CD4-positive, alpha-beta T cell (primary cell): Measurements from ENCODE around the gene TARM1. TPM values are rescaled to one million over a fixed set of nuclear protein-coding genes. Genes with fewer than 3 reads are reported as not detected.

Source experiments
- ATAC-seq: fragments of 200-7000 bp; cut with Tn5 transposase; one replicate; pipeline ENCODE4 v1.10.0; 2022; ENCODE audit warnings: mild to moderate bottlenecking; ENCODE audit not compliant: poor library complexity
- CTCF ChIA-PET: fragments of 350-600 bp; sonication (Branson Sonifier 250); formaldehyde crosslinking; loops from one replicate; lab custom pipeline; 2021; ENCODE audit warnings: antibody characterized with exemption, inconsistent platforms; lab: Charles Lee
- POLR2A ChIA-PET: fragments of 350-600 bp; sonication (Branson Sonifier 250); formaldehyde crosslinking; loops from one replicate; lab custom pipeline; 2021; ENCODE audit warnings: antibody characterized with exemption, inconsistent platforms; lab: Charles Lee
- DNase-seq, 14 experiments: peaks; one replicate each; pipeline ENCODE4 v3.0.0-alpha.2; 2013 to 2020; ENCODE audit warnings: mixed read lengths in 2 of 14
- H3K27ac ChIP-seq, 2 donors: one replicate each; pipeline versions ENCODE4 v1.5.1 to v1.7.0; 2013; ENCODE audit warnings: low read length in 2 of 2, low read depth in 1 of 2, mild to moderate bottlenecking in 1 of 2
- H3K27me3 ChIP-seq, 2 experiments: 1 replicate in 1 of 2; 2 replicates in 1 of 2; pipeline versions ENCODE4 v1.6.1 to v1.7.0; 2013; ENCODE audit warnings: low read length in 2 of 2, control low read depth in 1 of 2, mild to moderate bottlenecking in 1 of 2, moderate library complexity in 1 of 2; ENCODE audit not compliant: insufficient read depth in 2 of 2, control insufficient read depth in 1 of 2
- H3K36me3 ChIP-seq: one replicate; pipeline ENCODE4 v1.6.1; 2013; ENCODE audit warnings: low read length, control low read depth; ENCODE audit not compliant: insufficient read depth
- H3K4me1 ChIP-seq: one replicate; pipeline ENCODE4 v1.6.1; 2013; ENCODE audit warnings: low read length, control low read depth; ENCODE audit not compliant: insufficient read depth
- H3K4me3 ChIP-seq: one replicate; pipeline ENCODE4 v1.5.1; 2013; ENCODE audit warnings: mild to moderate bottlenecking, low read length, moderate library complexity
- H3K9me3 ChIP-seq, 2 experiments: 1 replicate in 1 of 2; 2 replicates in 1 of 2; pipeline versions ENCODE4 v1.6.1 to v1.7.0; 2013; ENCODE audit warnings: low read length in 2 of 2, mild to moderate bottlenecking in 2 of 2, control low read depth in 1 of 2, moderate library complexity in 1 of 2; ENCODE audit not compliant: control insufficient read depth in 1 of 2, insufficient read depth in 1 of 2
- H3K27ac Mint-ChIP-seq: one replicate; pipeline ENCODE4 v1.8.0; 2020; ENCODE audit warnings: mixed read lengths
- H3K27me3 Mint-ChIP-seq: one replicate; pipeline ENCODE4 v1.8.0; 2021; ENCODE audit warnings: mixed read lengths
- H3K36me3 Mint-ChIP-seq: one replicate; pipeline ENCODE4 v1.8.0; 2021; ENCODE audit warnings: low read depth, mixed read lengths
- H3K4me1 Mint-ChIP-seq: one replicate; pipeline ENCODE4 v1.8.0; 2021; ENCODE audit warnings: low read depth, mixed read lengths
- H3K4me3 Mint-ChIP-seq: one replicate; pipeline ENCODE4 v1.8.0; 2020; ENCODE audit warnings: mild to moderate bottlenecking, mixed read lengths
- H3K9me3 Mint-ChIP-seq: one replicate; pipeline ENCODE4 v1.8.0; 2020; ENCODE audit warnings: mixed read lengths
- CTCF ChIP-seq: fragments of 200-600 bp; IDR thresholded peaks from one replicate; pipeline ENCODE4 v1.8.0; 2022; ENCODE audit warnings: antibody characterized with exemption, mild to moderate bottlenecking
- intact Hi-C, 2 experiments: fragments of 100-400 bp; cut with DNase I in 1 of 2; cut with micrococcal nuclease in 1 of 2; formaldehyde crosslinking; loops; one replicate each; pipeline versions ENCODE4 v1.15.1 to v1.9.0; 2023 to 2025; cut with DNase I, micrococcal nuclease
- total RNA-seq, 174 experiments: library from RNA in 2 of 174; stranded (reverse) in 2 of 174; gene quantifications; one replicate each; pipeline ENCODE4 v1.2.3 and lab custom pipeline; 2021 to 2026

Gene TARM1
- total RNA-seq, 2 experiments from 2014 or later: not detected

- no peak for TF ChIP-seq CTCF
- Histone ChIP-seq H3K4me3 (no peak overlapping the region), H3K9me3 (peaks cover 0 to 4% of the 10 kb centered on the region in 2 experiments), H3K27me3 (peaks cover under 1 to 3% of the 10 kb centered on the region in 2 experiments), H3K36me3 (no peaks in the 10 kb centered on the region), H3K27ac (no peak overlapping the region), H3K4me1 (no peaks in the 10 kb centered on the region)
- CTCF ChIA-PET: no interaction called here
- DNase-seq (no peak), ATAC-seq (no peak)
- no peak overlapping the region for H3K27ac Mint-ChIP-seq
- peaks cover 42% of the 10 kb centered on the region for H3K27me3 Mint-ChIP-seq
- intact Hi-C loops: no loop called here
- no peaks in the 10 kb centered on the region for H3K36me3 Mint-ChIP-seq
- no peaks in the 10 kb centered on the region for H3K9me3 Mint-ChIP-seq
- H3K4me3 Mint-ChIP-seq: no peak overlapping the region
- POLR2A ChIA-PET: interaction anchor here (0.6 kb wide), 1 partner anchor 1806 kb away, joined by 3 read pairs; no protein-coding TSS in a partner anchor
- no peaks in the 10 kb centered on the region for H3K4me1 Mint-ChIP-seq
These were observed 45.7 kb downstream of the TARM1 start for GRCh38 chr19:54035215-54036178.

- Mint-ChIP-seq H3K9me3 (no peaks in the 10 kb centered on the region), H3K4me3 (no peak overlapping the region), H3K4me1 (no peaks in the 10 kb centered on the region), H3K36me3 (no peaks in the 10 kb centered on the region), H3K27ac (no peak overlapping the region), H3K27me3 (peaks cover 46% of the 10 kb centered on the region)
- H3K9me3 ChIP-seq: no peaks in the 10 kb centered on the region
- TF ChIP-seq CTCF: no peak
- H3K4me3 ChIP-seq: no peak overlapping the region
- peaks cover 0 to 2% of the 10 kb centered on the region in 2 experiments for H3K27me3 ChIP-seq
- CTCF ChIA-PET: interaction anchor here (0.7 kb wide), 1 partner anchor 238 kb away, joined by 4 read pairs; no protein-coding TSS in a partner anchor
- ATAC-seq (no peak), DNase-seq (no peak)
- no peaks in the 10 kb centered on the region for H3K36me3 ChIP-seq
- POLR2A ChIA-PET: no interaction called here
- intact Hi-C loops: loop anchor here (1.0 to 5.0 kb wide), 3 partner anchors 238 to 606 kb away; no protein-coding TSS in a partner anchor
- H3K4me1 ChIP-seq: peaks cover 2% of the 10 kb centered on the region
- H3K27ac ChIP-seq: no peak overlapping the region
These were observed 50.1 kb downstream of the TARM1 start for GRCh38 chr19:54030895-54031586.

GRCh38 chr19:54029930-54030490, 51.2 kb downstream of the TARM1 start:
- Mint-ChIP-seq H3K9me3 (no peaks in the 10 kb centered on the region), H3K36me3 (no peaks in the 10 kb centered on the region), H3K27ac (no peak overlapping the region), H3K27me3 (peaks cover 41% of the 10 kb centered on the region), H3K4me1 (no peaks in the 10 kb centered on the region), H3K4me3 (no peak overlapping the region)
- no peak overlapping the region for H3K27ac ChIP-seq
- DNase-seq: peak; percentile 30 to 75 (median 44)
- ChIA-PET CTCF (interaction anchor here (0.6 to 1.7 kb wide), 5 partner anchors 9 to 237 kb away, joined by 3 to 19 read pairs (median 4); no protein-coding TSS in a partner anchor), POLR2A (no interaction called here)
- H3K27me3 ChIP-seq: peaks cover 2 to 3% of the 10 kb centered on the region in 2 experiments
- intact Hi-C loops: loop anchor here (1.0 to 5.0 kb wide), 4 partner anchors 237 to 833 kb away; no protein-coding TSS in a partner anchor
- peaks cover 2% of the 10 kb centered on the region for H3K4me1 ChIP-seq
- H3K4me3 ChIP-seq: no peak overlapping the region
- H3K9me3 ChIP-seq: no peaks in the 10 kb centered on the region
- no peaks in the 10 kb centered on the region for H3K36me3 ChIP-seq
- TF ChIP-seq CTCF: peak; percentile 50
- no peak for ATAC-seq
